ENCODE data around the gene MAN1C1.
"Not testable (repeated sequence)": the region's sequence is repeated elsewhere in the genome, so short reads cannot be mapped to it uniquely, and the experiment has no call there.

- not testable (repeated sequence) for TF ChIP-seq POLR2AphosphoS5 (IDR thresholded peaks at IDR 0.05)
- TF ChIP-seq, protein P1, sequence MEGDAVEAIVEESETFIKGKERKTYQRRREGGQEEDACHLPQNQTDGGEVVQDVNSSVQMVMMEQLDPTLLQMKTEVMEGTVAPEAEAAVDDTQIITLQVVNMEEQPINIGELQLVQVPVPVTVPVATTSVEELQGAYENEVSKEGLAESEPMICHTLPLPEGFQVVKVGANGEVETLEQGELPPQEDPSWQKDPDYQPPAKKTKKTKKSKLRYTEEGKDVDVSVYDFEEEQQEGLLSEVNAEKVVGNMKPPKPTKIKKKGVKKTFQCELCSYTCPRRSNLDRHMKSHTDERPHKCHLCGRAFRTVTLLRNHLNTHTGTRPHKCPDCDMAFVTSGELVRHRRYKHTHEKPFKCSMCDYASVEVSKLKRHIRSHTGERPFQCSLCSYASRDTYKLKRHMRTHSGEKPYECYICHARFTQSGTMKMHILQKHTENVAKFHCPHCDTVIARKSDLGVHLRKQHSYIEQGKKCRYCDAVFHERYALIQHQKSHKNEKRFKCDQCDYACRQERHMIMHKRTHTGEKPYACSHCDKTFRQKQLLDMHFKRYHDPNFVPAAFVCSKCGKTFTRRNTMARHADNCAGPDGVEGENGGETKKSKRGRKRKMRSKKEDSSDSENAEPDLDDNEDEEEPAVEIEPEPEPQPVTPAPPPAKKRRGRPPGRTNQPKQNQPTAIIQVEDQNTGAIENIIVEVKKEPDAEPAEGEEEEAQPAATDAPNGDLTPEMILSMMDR (IDR thresholded peaks at IDR 0.05): not testable (repeated sequence)
Observed at GRCh38 chr1:25588786-25589185, 27.8 kb upstream of the MAN1C1 start.

Measured in sigmoid colon (tissue), 4 donors.